ENCODE results near the gene IYD.

GRCh38 chr6:150373260-150373701 is 4.5 kb downstream of the IYD start:
- TF ChIP-seq CTCF (conservative IDR thresholded peaks at IDR 0.05 in 1 of 2, IDR thresholded peaks at IDR 0.05 in 1 of 2; ENCODE audit: extremely low read depth in 1 of 2, insufficient read depth in 1 of 2, low read depth in 1 of 2, low read length in 2 of 2), result no peak
- TF ChIP-seq EZH2 (IDR thresholded peaks at IDR 0.05; ENCODE audit: borderline replicate concordance, low read length), result no peak
